T-helper 1 cell (primary cell): ENCODE measurements around the gene STN1.

ENCODE experiments used
- DNase-seq, 5 donors: peaks; one replicate each; pipeline ENCODE4 v3.0.0-alpha.2; 2012 to 2020
- total RNA-seq, 4 donors: gene quantifications; one replicate each; lab custom pipeline; 2026; lab: John Stamatoyannopoulos, UW

Gene STN1
- total RNA-seq: 14.0 to 30.0 (median 27.7) reads per million in 4 donors

- DNase-seq: peak; percentile 93 to 97 (median 95)
These were observed at the start of gene STN1 for GRCh38 chr10:103918053-103918846. Gene STN1 (minus strand): TSS chr10:103918184. CDS start chr10:103917594, 590 bp downstream.

GRCh38 chr10:103967448-103968071 lies 49.6 kb upstream of the STN1 start:
- peak in 1 of 5 donors; percentile 19 for DNase-seq

GRCh38 chr10:103966671-103967447 lies 48.9 kb upstream of the STN1 start, which contains the start of gene SLK:
Gene SLK (plus strand): TSS chr10:103967140. CDS start chr10:103967746, 606 bp downstream.
- DNase-seq: peak; percentile 71 to 86 (median 75)

GRCh38 chr10:103960103-103960502 lies 42.1 kb upstream of the STN1 start:
- no peak for DNase-seq

DNA sequence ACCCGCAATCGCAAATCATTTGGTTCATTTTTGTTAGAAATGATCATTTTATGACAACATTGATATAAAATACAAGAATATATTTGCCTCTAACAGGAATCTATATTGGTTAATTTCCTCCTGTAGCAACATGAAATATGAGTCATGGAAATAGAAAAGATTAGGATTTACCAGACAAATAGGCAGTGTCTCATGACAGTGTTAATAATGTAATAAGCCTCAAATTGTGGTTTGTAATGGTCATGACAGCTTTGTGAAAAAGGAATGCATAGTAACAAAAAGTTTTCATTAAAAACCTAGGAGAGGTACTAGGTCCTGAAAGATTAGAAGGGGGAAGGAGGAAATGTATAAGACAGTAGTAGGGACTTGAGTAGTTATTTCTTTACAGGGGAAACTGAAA lies 41.0 kb upstream of the STN1 start:
- no peak for DNase-seq

DNA sequence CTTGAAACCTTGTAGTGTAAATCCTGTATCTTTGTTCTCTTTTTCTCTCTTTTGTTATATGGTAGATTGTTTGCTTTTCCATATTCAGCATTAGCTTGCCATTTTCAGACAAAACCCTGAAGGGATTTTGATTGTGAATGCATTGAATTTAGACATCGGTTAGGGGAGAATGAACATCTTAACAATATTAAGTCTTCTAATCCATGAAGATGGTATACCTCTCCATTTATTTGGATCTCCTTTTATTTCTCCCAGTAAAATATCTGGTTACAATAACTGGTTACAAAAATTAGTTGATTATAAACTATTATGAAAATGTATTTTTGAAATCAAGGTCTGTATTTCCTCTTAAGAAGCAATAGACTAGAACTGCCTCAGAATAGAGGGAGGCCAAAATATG lies 36.6 kb upstream of the STN1 start:
- no peak for DNase-seq

DNA sequence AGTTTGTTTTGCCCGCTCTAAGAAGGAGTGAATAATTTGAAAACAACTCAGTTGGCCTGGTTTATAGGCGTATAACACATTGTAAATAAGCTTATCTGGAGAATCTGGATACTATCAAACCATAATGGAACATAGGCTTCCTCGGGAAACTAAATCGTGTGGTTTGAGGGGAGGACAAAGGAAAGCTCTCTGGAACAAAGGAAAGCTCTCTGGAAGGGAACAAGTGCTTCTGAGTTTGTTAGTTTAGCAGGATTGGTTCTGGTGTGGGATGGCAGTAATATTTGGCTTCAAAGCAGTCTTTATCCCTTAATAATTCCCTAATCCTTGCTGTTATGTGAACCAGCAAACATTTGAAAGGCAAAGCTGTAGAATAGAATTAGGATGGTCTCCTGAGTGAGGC lies 34.0 kb upstream of the STN1 start:
- no peak for DNase-seq

- no peak for DNase-seq
These were observed 33.2 kb upstream of the STN1 start for GRCh38 chr10:103951183-103951582.

- no peak for DNase-seq
These were observed 31.7 kb upstream of the STN1 start for GRCh38 chr10:103949728-103950127.

DNA sequence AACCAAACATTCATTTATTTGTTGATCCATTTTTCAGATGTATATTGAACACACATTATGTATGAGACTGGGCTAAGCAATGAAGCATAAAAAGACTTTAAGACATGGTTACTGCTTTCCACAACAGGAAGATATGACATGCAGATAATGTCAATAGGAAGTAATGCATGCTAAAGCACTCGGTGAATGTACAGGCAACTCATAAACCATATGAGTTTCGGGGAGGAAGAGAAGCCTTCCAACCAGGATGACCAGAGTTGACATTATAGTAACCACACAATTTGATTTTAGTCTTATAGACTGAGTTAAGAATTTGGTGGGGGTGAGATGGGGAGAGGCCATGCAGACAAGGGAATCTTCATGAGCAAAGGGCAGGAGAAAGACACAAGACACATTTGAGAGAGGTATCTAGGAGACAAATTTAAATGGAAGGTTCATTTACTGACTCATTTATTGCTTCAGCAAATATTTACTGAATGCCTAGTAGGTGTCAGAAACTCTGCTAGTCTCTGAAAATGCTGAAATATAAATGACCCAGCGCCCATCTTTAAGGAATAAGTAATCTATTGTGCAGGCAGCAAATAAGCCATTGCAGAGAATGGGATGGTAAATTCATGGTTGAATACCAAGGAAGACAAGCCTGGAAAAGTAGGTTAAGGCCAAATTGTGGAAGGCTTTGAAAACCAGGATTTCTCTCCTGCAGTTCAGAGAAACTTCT lies 30.0 kb upstream of the STN1 start:
- DNase-seq: no peak

GRCh38 chr10:103942866-103943265 lies 24.9 kb upstream of the STN1 start:
- no peak for DNase-seq

- DNase-seq: no peak
These were observed 23.8 kb upstream of the STN1 start for GRCh38 chr10:103941801-103942200.

DNA sequence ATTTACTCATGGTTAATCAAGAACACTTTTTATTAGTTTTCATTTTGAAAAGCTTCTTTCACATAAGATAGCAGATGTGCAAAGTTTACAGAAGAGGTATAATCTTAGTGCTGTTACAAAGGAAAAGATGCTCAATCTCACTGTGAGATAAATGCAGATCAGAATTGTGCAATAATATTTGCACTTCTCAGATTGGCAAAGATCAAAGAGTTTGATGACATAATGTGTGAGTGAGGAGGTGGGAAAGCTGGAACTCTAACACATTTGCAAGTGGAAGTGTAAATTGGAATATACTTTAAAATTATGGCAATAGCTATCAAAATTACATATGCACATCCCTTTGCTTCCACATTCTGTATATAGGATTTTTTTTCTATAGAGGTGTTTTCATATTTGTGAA lies 21.5 kb upstream of the STN1 start:
- DNase-seq: no peak

- DNase-seq: no peak
These were observed 18.0 kb upstream of the STN1 start for GRCh38 chr10:103936022-103936421.

DNA sequence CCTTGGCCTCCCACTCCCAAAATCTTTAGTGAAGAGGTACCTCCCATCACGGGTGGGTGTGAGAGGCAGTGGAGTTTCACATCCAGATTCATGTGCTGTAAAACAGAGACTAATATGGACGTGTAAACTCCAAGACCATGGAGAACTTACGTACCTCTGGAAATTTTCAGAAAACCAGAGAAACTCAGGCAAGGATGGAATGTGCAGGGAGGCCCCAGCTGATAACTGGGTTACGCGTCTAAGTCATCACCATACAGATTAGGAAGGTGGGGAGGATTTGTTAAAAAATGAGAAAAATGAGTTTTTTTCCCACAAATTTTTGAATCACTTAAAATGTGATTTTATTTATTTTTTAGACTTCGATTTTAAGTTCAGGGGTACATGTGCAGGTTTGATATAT lies 16.3 kb upstream of the STN1 start:
- DNase-seq: no peak

DNA sequence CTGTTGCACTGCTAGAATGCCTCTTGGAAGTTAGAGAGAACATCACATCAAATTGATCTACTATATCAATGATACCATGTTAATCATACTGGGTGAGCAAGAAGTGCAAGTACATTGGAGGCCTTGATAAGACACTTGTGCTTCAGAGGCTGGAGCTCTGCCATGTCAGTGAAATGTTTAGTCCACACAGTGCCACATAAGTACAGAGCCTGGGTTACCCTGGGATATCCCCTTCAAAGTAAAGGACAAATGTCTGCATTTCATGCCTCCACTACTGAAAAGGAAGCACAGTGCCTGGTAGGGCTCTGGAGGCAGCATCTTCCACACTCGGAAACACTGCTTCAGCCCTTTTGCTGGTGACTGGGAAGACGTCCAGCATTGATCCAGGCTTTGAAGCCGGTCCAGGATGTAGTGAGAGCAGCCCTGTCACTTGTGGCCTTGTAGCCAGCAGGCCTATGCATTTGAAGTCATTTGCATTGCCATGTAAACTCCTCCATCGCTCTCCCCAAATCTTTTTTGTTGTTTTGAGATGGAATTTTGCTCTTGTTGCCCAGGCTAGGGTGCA lies 15.7 kb upstream of the STN1 start:
- DNase-seq: no peak

DNA sequence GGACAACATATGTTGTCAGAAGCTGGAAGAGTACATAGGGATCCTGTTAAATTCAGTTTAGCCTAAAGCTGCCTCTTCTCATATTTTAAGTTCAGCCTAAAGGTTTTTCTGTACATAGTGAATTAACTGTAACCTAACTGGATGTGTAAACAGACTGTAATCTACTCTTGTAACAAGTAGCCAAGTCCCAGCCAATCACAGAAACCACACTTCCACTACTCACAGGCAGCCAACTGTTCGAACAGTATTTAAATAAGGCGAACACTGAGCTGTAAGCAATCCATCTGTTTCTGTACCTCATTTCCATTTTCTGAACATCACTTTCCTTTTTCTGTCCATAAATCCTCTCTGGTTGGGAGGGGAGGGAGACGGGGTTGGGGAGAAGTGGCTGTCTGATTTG lies 15.0 kb upstream of the STN1 start:
- DNase-seq: no peak

DNA sequence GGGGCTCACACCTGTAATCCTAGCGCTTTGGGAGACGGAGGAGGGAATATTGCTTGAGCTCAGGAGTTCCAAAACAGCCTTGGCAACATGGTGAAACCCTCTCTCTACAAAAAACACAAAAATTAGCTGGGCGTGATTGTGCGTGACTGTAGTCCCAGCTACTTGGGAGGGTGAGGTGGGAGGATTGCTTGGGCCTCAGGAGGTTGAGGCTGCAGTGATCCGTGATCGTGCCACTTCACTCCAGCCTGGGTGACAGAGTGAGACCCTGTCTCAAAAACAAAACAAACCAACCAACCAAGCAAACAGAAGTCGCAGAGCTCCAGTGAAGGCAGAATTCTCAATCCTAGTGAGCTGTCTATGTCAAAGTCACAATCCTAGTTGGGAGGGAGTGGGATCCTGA lies 14.3 kb upstream of the STN1 start:
- DNase-seq: no peak

DNA sequence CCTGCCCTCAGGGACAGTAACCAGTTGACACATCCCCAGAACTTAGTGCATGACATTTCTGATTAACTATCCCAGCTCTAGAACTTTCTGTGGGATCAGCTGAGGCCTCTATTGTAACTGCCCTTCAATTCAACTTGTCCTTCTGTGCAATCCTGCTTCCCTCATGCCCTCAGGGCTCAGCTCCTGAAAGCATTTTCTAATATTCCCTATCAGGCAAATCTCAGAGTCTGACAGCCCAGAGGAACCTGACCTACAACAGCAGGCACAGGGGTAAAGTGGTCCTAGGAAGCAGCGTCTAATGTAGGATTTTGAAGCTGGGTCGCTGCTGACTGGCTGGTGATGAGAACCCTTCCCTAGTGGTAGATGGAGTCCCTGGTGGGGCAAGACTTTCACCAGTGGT lies 13.6 kb upstream of the STN1 start:
- DNase-seq: no peak

- no peak for DNase-seq
These were observed 12.9 kb upstream of the STN1 start for GRCh38 chr10:103930881-103931280.

GRCh38 chr10:103930449-103930848 lies 12.5 kb upstream of the STN1 start:
- no peak for DNase-seq

DNA sequence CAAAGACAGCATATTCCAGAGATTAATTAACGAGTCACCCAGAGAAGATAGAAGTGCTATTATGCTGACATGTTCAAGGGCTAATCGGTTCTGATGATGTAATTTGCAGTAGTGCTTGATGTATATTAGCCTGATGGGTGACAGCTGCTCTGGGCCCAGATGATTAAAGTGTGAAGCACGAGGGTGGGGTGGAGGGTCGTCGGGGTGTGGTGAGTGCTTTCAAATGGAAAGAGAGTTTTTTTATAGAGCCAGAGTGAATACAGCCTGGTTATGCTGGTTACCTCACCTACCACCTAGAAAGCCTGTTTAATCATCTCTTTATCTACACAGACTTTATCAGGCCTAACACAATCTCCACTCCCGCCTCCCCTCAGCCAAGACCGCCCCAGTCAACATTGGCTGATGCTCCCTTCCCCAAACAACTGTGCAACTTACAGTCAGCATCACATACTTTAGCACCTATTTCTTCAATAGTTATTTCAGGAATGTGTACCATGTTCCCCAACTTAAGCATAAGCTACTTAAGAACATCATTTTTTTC lies 11.5 kb upstream of the STN1 start:
- no peak for DNase-seq
